Gastroesophageal sphincter (tissue), 3 donors: Measurements from ENCODE around the gene ADAMTS2.

Source experiments
- CTCF ChIP-seq, 4 experiments: fragments of 200-600 bp in 2 of 4; fragments of 450-650 bp in 2 of 4; sonication (generic) in 1 of 4; IDR thresholded peaks; one replicate each; pipeline ENCODE4 v1.5.1; 2017 to 2019; ENCODE audit warnings: antibody characterized with exemption in 4 of 4, mild to moderate bottlenecking in 2 of 4, moderate library complexity in 2 of 4
- EP300 ChIP-seq: sonication (generic); formaldehyde crosslinking; IDR thresholded peaks from one replicate; pipeline ENCODE4 v1.6.1; 2017; ENCODE audit warnings: antibody characterized with exemption, mild to moderate bottlenecking
- POLR2A ChIP-seq, 2 donors: fragments of 450-650 bp; IDR thresholded peaks; one replicate each; pipeline ENCODE4 v1.6.1; 2017; ENCODE audit warnings: antibody characterized with exemption in 2 of 2, mild to moderate bottlenecking in 2 of 2, moderate library complexity in 1 of 2
- POLR2AphosphoS5 ChIP-seq: sonication (generic); formaldehyde crosslinking; IDR thresholded peaks from one replicate; pipeline ENCODE4 v1.6.1; 2017; ENCODE audit warnings: antibody characterized with exemption

GRCh38 chr5:179276838-179277395 lies 68.3 kb downstream of the ADAMTS2 start:
- TF ChIP-seq CTCF (IDR thresholded peaks at IDR 0.05) (no peak), POLR2A (IDR thresholded peaks at IDR 0.05) (no peak), POLR2AphosphoS5 (no peak), EP300 (no peak)
